Activated CD4-positive, alpha-beta T cell treated with anti-CD3 and anti-CD28 coated beads for 24 hours (primary cell): ENCODE data around the gene IVNS1ABP.
"Not testable (repeated sequence)": the region's sequence is repeated elsewhere in the genome, so short reads cannot be mapped to it uniquely, and the experiment has no call there.

Experiments used
- DNase-seq, 2 donors: peaks; one replicate each; pipeline ENCODE4 v3.0.0-alpha.2; 2020; ENCODE audit warnings: low read depth in 2 of 2

The IVNS1ABP gene

DNA sequence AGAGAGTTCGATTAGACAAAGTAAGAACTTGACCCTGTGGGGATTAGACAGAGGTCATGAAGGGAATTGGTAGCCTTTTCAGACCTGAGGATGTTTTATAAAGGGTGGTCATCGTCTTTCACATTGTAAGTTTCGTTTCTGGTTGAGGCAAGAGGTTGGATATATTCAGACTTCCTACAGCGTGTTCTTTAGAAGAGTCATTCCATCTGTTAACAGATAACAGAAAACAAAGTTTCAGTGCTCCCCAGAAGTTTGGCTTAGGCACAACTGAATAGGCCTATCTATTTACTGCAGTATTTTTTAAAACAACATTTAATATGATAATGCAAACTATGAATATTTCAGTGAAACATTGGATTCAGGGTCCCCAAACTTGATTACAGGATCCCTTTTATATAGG lies 17.1 kb upstream of the IVNS1ABP start:
- no peak for DNase-seq

DNA sequence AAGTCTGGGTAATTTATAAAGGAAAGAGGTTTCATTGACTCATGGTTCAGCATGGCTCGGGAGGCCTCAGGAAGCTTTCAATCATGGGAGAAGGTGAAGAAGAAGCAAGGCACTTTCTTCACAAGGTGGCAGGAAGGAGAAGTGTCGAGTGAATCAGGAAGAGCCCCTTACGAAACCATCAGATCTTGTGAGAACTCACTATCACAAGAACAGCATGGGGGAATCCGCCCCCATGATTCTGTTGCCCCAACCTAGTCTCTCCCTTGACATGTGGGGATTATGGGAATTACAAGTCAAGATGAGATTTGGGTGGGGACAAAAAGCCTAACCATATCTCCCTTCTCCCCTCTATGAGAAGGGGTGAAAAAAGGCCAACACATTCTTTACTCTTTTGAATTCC lies 11.2 kb upstream of the IVNS1ABP start:
- no peak for DNase-seq

DNA sequence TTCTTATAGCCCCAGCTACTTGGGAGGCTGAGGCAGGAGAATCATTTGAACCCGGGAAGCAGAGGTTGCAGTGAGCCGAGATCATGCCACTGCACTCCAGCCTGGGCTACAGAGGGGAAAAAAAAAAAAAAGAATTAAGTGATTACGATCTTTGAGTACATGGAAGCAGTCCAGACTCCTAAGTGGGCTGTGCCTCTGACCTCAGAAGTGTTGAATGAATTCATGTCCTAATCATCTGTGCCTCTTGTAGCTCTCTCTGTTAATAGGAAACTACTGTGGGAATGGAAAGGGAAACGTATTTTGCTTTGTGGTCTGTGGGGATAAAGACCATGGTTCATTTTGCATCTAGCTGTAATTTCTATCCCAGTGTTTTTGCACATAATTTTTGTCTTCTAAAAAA lies 8.4 kb upstream of the IVNS1ABP start:
- no peak for DNase-seq

DNA sequence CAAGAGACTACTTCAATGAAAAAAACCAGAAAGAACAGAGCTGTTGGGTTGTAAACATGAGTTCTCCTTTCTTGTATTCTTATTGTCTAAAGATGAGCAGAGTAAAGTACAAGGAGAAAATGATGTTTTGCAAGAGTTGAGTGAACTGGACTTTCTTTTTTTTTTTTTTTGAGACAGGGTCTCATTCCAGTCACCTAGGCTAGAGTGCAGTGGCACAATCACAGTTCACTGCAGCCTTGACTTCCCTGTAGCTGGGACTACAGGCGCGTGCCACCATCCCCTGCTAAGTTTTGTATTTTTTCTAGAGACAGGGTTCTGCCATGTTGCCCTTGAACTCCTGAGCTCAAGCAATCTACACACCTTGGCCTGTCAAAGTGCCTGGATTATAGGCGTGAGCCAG lies 7.1 kb upstream of the IVNS1ABP start:
- DNase-seq, result no peak

DNA sequence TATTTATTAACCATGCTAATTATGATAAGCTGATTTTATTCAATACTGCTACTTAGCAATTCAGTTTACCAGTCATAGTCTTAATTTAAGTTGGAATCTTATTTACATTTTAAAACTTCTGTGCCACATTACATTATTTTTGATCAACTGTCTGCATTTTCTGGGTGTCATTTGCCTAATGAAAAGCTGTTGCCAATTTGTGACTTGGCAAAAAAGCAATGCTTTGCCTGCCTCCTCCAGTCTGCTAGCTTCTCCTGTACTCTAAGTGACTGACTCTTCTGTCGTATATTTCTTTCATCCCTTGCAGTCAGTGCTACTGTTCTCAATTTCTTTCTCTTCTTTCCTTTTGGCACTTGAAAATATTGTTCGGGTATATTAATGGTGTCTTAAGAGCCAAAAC lies 5.6 kb upstream of the IVNS1ABP start:
- no peak for DNase-seq

DNA sequence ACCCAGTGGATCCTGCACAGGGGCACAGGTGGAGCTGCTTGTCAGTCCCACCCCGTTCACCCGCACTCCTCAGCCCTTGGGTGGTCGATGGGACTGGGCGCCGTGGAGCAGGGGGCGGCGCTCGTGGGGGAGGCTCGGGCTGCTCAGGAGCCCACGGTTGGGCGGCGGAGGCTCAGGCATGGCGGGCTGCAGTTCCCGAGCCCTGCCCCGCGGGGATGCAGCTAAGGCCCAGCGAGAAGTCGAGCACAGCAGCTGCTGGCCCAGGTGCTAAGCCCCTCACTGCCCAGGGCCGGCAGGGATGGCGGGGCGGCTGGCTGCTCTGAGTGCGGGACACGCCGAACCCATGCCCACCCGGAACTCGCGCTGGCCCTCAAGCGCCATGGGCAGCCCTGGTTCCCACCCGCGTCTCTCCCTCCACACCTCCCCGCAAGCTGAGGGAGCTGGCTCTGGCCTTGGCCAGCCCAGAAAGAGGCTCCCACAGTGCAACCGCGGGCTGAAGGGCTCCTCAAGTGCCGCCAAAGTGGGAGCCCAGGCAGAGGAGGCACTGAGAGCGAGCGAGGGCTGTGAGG lies 4.7 kb upstream of the IVNS1ABP start:
- not testable (repeated sequence) for DNase-seq

DNA sequence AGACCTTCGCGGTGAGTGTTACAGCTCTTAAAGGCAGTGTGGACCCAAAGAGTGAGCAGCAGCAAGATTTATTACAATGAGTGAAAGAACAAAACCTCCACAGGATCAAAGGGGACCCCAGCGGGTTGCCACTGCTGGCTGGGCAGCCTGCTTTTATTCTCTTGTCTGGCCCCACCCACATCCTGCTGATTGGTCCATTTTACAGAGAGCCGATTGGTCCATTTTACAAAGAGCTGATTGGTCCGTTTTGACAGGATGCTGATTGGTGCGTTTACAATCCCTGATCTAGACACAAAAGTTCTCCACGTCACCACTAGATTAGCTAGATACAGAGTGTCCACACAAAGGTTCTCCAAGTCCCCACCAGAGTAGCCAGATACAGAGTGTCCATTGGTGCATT lies 4.1 kb upstream of the IVNS1ABP start:
- not testable (repeated sequence) for DNase-seq

DNA sequence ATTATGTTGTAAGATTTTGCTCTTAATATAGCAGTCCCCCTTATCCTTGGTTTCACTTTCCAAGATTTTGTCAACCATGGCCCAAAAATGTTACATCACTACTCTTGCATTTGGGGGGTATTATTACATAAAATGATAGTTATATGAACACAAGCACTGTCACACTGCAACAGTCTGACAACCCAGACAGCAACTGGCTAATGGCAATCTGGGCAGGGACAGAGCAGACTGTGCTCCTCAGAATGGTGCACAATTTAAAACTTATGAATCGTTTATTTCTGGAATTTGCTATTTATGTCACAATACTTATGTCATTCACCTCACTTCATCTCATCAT lies 2.1 kb upstream of the IVNS1ABP start:
- DNase-seq, result no peak

DNA sequence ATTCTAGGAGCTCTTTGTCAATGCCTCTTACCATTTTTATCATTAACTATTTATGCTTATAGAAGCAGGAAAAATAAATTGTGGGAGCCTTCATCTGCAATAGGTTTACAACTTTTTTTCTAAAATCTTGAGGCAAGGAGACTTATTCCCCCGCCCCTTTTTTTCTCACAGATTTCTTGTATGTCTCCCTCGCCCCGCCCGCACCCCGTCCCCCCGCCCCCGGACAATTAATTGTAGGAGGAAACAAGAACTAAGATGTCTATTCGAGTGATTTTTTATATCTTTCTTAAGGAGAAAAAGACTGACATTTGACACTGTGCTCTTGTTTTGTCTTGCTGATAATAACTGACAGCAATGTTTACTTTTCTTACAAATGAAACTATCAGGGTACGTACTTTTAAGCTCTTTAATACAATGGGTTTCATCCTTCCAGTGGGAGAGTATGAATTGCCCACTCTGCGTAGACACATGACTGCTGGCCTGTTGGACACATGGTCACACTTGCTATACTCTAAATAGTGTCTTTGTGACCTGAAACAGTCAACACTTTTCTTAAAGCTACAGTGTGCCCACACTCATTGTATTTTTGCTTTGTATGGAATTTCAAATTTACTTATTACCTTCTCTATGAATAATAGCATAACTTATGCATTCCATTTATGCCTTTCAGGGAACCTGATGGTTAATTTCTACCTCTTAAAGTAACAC lies 1.5 kb upstream of the IVNS1ABP start:
- no peak for DNase-seq

DNA sequence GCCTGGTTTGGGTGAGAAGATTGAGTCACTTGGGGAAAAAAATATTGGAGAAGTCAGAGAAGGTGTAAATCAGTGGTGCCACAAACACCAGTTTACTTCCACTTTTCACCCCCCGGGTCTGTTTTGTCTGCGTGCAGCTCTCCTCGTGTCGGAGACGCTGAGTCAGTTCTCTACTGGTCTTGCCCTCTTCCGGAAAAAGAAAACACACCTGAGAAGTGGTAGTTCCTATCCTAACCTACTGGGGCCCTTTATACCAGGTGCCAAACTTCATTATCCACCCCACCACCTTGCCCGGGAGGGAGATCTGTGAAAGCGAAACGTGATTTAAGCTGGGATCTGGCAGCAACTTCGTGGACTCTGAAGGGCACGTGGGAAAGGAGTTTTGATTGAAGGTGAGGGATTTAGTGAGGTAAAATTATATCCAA lies 855 bp upstream of the IVNS1ABP start:
- DNase-seq, result peak in 1 of 2 donors; percentile 52

DNA sequence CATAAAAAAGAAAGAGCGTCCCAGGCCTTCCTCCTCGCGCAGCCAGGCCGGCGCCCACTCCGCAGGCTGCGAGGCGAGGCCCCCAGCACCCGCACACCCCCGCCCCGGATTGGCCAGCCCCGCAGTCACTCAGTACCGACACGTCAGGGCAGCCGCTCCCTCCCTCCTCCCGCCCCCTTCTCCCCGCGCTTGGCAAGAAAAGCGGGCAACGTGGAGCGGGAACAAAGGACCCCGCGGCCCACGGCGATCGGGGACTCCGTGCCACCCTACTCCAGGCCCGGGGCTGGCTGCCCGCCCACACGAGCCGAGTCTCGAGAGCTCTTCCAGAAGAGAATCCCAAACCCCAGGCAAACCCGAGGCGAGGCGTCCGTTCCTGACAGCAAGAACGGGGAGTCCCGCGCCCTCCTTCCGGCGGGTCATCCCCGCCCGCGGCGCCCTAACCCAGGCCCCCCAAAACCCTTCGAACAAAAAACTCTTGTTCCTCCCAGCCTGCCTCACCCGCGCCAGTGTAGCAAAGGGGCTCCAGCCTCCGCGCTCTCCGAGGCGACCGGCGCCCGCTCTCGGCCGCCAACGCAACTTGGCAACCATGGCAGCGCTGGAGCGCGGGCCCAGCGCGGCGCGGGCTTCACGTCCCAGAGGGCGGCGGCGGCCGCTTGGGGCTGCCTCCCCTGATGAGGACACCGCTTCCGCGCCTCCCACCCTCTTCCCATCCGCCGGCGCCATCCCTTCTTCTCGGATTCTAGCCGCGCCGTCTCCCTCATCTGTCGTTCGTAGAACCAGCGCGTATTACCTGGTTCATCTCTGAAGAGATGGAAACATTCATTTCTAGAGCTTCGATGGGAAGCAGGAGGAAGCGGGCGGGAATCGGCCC lies 645 bp downstream of the IVNS1ABP start:
- peak; percentile 88 to 93 for DNase-seq

DNA sequence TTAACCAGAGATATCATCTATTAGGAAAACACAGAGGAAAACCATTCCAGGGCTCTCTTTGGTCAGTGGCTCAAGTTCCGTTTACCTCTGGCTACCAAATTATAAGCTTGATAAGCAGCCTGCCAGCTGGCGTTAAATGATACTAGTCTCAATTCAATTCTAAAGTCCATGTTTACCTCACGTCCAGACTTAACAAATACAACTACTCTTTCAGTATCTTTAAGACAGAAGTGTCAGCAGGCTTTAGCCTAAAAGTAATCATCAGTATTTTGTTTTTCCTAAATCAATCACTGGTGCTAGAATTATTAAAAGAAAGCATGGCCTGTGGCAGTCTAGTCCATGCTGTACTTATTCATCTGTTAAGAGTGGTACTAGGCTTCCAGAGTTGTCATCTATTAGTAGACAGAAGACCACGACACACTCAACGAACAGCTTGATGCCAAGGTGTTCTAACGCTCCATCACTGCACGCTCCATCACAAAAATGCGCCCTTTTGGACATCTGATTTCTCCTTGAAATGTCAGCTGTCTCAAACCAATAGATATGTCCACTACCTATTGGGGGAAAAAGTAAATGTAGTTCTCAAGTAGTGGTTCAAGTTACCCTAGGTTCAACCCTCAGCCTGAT lies 1.5 kb downstream of the IVNS1ABP start:
- DNase-seq, result no peak

DNA sequence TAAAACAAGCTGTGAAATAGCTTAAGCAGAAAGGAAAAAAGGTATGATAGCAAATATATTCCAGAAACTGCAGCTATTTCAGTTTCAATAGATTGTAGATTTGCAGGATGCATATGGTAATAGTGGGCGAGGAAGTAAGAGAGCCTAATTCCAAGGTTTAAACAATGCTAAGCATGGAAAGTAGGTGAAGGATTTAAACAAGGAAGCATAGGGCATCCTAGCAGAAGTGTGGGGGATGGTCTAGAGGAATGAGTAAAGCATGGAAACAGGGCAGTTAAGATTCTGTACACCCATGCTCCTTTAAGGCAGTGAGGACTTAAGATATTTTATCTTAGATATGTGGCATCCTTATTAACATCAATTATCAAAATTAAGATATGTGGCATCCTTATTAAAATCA lies 2.6 kb downstream of the IVNS1ABP start:
- DNase-seq, result no peak

DNA sequence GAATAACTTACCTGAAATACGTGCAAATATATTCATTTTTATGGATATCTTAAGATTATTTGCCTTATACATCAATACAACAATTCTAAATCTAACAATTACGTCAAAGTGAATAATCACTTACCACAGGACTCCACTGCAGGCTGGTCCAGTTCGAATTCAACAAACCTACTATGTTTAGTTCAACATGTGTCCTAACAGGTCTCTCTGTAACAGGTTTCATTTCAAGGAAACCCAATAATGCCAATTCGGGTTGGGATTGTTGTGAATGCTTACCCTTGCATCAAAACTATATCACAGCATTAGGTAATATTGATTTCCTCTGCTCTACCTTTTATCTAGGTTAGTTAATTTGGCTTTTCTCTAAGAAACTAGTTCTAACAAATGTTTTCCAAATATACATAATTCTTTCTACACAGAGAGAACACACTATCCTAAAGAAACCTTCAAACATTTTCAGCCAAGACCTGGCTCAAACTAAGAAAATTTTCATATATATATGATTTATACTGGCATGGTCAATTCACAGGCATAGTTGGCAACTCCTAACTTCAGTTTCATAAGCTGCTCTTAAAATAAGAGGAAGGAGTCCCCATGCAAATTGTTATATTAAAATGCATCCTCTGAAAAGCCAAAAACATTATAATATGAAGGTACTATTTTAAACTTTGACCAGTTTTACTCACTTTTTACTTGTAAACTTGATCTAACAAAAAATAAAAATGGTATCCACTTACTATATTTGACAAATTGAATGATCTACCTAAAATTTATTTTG lies 4.5 kb downstream of the IVNS1ABP start:
- DNase-seq, result no peak

DNA sequence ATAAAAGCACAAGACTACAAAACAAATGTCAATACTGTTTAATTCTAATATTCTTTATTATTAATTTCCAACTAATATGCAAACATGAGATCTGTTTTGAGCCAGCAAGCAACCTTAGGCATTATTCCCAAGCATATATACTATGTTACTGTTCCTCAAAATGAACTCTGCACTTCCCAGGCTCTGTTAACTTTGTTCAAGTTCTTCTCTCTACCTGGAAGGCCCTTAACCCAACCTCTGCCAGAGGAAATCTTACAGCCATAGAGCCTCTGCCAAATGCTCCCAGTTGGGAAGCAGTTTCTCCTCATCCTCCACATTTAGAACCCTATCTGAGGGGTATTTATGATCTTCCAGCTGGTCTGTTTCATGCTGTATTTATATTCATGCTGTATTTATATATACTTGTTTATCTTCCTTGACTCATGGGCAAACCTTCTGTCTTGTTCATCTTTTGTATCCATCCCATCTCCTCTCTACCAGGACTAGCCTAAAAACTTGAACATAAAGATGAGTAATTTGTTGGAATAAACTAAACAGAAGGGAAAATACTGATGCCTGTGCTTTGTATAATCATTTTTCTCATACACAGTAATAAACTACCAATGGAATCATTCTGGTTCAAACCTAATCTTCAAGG lies 5.3 kb downstream of the IVNS1ABP start:
- no peak for DNase-seq

DNA sequence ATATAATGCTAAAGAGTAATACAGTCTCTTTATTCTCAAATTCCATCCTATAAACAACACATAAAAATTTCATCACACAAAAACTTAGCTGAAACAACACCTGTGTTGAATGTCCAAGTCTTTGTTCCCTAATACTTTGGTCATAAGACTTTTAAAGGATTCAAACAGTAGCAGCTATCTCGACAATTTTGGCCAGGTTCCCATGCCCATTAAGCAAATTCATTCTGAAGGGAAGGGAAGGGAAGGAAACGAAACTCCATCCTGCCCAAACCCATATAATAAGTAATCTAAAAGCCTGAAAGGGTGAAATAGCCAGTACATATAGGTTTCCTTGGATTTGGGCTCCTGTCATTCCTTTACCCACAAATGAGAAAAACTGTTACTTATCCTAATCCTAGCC lies 7.5 kb downstream of the IVNS1ABP start:
- no peak for DNase-seq

DNA sequence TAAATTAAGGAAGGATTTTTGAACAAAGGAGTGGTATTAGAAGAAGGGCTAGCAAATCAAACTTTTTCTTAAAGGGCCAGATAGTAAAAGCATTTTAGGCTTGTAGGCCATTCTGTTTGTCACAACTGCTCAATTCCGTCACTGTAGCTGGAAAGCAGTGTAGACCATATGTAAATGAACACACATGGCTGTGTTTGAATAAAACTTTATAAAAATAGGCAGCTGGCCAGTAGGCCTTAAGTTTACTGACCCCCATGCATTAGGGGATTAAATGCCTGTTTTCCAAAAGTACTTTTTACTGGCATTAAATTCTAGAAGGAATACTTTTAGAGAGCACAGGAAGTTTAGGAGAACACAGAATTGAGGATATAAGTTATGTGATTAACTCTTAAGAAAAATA lies 8.9 kb downstream of the IVNS1ABP start:
- DNase-seq, result no peak

DNA sequence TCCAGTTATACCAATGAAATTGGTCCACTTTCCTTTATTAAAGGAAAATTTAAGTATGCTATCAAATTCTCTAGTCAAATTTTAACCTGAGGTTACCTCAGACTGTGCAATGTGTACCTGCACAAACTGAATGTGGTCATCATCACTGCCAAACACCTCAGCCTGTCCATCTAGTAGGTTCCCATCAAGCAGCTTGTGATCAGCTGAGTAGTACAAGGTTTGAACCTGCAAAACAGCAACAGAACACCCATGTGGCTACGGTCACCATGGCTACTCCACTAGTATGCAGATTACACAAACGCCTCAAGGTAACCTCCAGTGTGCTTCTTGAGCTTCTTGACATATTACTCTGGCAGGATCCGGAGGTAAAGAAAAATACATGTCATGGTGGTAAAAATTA lies 11.6 kb downstream of the IVNS1ABP start:
- DNase-seq, result no peak

DNA sequence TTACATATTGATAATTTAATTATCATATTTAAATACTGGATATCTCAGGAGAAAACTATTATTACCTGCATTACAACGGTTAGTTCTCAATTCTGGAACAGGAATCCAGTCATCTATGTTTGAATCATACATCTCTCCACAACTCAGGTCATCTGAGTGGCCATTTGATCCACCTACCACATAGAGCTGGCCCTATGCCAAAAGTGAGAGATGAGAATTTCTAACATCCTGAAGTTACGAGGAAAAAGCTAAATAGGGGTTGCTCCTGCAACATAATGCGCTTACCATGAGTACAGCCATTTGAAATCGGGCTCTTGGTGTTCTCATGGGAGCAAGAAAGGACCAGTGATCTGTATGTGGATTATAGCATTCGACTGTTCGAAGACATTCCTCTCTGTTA lies 16.9 kb downstream of the IVNS1ABP start:
- DNase-seq, result no peak

DNA sequence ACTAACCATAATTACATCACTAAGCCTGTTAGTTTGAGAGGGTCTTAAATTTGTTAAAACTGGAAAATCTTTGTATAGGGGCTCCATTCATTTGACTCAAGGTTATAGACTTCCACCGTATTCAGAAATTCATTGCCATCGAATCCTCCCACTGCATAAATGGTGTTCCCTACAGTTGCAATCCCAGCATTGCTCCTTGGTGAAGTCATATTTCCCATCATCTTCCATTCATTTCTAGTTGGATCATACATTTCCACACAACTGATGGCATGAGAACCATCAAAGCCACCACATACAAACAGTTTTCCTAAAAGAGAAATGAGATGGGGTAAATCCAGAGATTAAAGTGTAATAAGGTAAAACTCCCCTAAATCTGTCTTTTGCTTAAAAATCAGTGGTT lies 19.1 kb downstream of the IVNS1ABP start:
- DNase-seq, result no peak

DNA sequence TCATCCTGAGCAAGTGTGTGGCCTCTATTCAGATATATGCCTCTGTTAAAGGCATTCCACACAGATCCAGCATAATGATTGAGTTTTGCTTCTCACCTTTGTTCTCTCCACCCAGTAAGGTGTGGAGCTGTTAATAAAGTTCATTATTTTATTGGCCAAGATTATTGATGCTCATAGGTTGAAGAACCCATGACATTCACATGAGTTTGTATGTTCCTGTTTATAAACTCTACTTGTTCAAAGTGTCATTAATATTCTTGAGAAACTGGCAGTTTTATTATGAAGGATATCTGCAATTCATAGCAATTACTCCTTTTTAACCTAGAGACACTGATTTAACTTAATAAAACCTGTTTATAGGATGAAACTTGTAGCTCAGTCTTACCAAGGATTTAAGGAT lies 22.0 kb downstream of the IVNS1ABP start:
- DNase-seq, result no peak
